Measurements from ENCODE around the gene ABTB1.

DNA sequence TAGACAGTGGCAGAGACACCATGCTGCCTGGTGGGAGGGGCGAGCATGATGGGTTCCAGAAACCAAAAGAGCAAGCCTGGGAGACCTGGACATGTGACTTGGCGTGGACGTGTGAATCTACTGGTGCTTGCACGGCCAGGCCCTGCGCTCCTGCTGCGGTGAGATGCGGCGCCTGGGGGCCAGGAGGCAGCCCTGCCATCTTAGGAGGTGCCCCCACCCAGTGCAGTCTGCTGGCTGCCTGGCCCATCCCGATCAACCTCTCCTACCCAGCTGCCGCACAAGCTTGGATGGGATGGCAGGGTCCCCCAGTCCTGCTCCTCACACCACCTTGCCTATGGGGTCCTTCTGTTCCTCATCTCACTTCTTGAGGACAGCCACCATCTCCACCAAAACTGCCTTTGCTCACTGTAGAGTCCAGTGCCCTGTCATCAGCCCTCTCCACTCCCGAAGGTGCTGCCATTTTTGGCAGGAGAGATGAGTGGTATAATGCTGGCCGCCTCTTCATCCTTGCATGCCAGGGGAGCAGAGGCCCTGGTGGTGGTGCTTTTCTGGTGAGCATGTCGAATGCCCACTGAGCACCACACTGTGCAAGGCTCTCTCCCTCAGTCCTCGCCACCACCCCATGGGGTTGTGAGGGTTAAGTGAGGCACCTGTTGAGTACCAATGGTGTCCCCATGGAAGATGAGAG lies 3.1 kb upstream of the ABTB1 start:
- TF ChIP-seq, protein P1, sequence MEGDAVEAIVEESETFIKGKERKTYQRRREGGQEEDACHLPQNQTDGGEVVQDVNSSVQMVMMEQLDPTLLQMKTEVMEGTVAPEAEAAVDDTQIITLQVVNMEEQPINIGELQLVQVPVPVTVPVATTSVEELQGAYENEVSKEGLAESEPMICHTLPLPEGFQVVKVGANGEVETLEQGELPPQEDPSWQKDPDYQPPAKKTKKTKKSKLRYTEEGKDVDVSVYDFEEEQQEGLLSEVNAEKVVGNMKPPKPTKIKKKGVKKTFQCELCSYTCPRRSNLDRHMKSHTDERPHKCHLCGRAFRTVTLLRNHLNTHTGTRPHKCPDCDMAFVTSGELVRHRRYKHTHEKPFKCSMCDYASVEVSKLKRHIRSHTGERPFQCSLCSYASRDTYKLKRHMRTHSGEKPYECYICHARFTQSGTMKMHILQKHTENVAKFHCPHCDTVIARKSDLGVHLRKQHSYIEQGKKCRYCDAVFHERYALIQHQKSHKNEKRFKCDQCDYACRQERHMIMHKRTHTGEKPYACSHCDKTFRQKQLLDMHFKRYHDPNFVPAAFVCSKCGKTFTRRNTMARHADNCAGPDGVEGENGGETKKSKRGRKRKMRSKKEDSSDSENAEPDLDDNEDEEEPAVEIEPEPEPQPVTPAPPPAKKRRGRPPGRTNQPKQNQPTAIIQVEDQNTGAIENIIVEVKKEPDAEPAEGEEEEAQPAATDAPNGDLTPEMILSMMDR (IDR thresholded peaks at IDR 0.05; ENCODE audit: insufficient read depth, low read length): no peak
- TF ChIP-seq GABPA (IDR thresholded peaks at IDR 0.05; ENCODE audit: low read depth) (no peak), POLR2AphosphoS5 (IDR thresholded peaks at IDR 0.05; ENCODE audit: low read depth) (no peak)
- TF ChIP-seq, protein P2, sequence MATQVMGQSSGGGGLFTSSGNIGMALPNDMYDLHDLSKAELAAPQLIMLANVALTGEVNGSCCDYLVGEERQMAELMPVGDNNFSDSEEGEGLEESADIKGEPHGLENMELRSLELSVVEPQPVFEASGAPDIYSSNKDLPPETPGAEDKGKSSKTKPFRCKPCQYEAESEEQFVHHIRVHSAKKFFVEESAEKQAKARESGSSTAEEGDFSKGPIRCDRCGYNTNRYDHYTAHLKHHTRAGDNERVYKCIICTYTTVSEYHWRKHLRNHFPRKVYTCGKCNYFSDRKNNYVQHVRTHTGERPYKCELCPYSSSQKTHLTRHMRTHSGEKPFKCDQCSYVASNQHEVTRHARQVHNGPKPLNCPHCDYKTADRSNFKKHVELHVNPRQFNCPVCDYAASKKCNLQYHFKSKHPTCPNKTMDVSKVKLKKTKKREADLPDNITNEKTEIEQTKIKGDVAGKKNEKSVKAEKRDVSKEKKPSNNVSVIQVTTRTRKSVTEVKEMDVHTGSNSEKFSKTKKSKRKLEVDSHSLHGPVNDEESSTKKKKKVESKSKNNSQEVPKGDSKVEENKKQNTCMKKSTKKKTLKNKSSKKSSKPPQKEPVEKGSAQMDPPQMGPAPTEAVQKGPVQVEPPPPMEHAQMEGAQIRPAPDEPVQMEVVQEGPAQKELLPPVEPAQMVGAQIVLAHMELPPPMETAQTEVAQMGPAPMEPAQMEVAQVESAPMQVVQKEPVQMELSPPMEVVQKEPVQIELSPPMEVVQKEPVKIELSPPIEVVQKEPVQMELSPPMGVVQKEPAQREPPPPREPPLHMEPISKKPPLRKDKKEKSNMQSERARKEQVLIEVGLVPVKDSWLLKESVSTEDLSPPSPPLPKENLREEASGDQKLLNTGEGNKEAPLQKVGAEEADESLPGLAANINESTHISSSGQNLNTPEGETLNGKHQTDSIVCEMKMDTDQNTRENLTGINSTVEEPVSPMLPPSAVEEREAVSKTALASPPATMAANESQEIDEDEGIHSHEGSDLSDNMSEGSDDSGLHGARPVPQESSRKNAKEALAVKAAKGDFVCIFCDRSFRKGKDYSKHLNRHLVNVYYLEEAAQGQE (IDR thresholded peaks at IDR 0.05; ENCODE audit: insufficient replicate concordance, low read depth): no peak
